HEK293 (cell line): ENCODE measurements around the gene EEF2K.

Experiments used
- CTCF ChIA-PET: fragments of 350-600 bp; formaldehyde crosslinking; extraction: SDS; loops from one replicate; lab custom pipeline; 2021; ENCODE audit warnings: antibody characterized with exemption; lab: Yijun Ruan, JAX
- POLR2A ChIA-PET: fragments of 300-600 bp; formaldehyde crosslinking; extraction: SDS; loops from one replicate; lab custom pipeline; 2020; ENCODE audit warnings: antibody characterized with exemption, inconsistent platforms; lab: Yijun Ruan, JAX
- H3K27ac ChIP-seq: fragments of 200-500 bp; sonication (Bioruptor generic); 2 replicates; pipeline ENCODE4 v1.5.1; 2014; ENCODE audit warnings: low read depth, low read length, control low read depth, inconsistent platforms; ENCODE audit errors: extremely low read depth
- H3K36me3 ChIP-seq, 2 experiments: fragments of 200-500 bp in 1 of 2; sonication (Bioruptor generic) in 1 of 2; 1 replicate in 1 of 2; 2 replicates in 1 of 2; pipeline ENCODE4 v1.5.1; 2014 to 2017; ENCODE audit warnings: inconsistent platforms in 2 of 2, low read length in 2 of 2; ENCODE audit not compliant: control insufficient read depth in 2 of 2, insufficient read depth in 1 of 2
- H3K4me1 ChIP-seq: fragments of 200-500 bp; sonication (Bioruptor generic); 2 replicates; pipeline ENCODE4 v1.5.1; 2014; ENCODE audit warnings: mild to moderate bottlenecking, low read length, inconsistent platforms; ENCODE audit not compliant: control insufficient read depth, insufficient read depth
- H3K4me3 ChIP-seq: 2 replicates; pipeline ENCODE4 v1.5.1; 2011; ENCODE audit warnings: low read depth, mild to moderate bottlenecking, control low read depth, low read length, moderate library complexity
- H3K9me3 ChIP-seq: fragments of 200-500 bp; sonication (Bioruptor generic); 2 replicates; pipeline ENCODE4 v1.5.1; 2014; ENCODE audit warnings: low read depth, low read length, inconsistent platforms; ENCODE audit not compliant: control insufficient read depth, insufficient read depth
- MYNN ChIP-seq: fragments of 450-650 bp; formaldehyde crosslinking; IDR thresholded peaks from 2 replicates; pipeline ENCODE4 v1.5.1; 2016; ENCODE audit warnings: missing biosample characterization, missing genetic modification characterization, borderline replicate concordance
- OSR2 ChIP-seq: fragments of 450-650 bp; formaldehyde crosslinking; IDR thresholded peaks from 2 replicates; pipeline ENCODE4 v1.5.1; 2016; ENCODE audit warnings: missing biosample characterization, missing genetic modification characterization
- PRDM10 ChIP-seq: fragments of 450-650 bp; formaldehyde crosslinking; IDR thresholded peaks from 2 replicates; pipeline ENCODE4 v1.5.1; 2016; ENCODE audit warnings: missing biosample characterization, missing genetic modification characterization
- PRDM2 ChIP-seq: fragments of 450-650 bp; formaldehyde crosslinking; IDR thresholded peaks from 2 replicates; pipeline ENCODE4 v1.5.1; 2016; ENCODE audit warnings: missing biosample characterization, missing genetic modification characterization, borderline replicate concordance
- REST ChIP-seq: fragments of 450-650 bp; formaldehyde crosslinking; IDR thresholded peaks from 2 replicates; pipeline ENCODE4 v1.5.1; 2016; ENCODE audit warnings: missing biosample characterization, missing genetic modification characterization
- SETDB1 ChIP-seq: IDR thresholded peaks from one replicate; pipeline ENCODE4 v1.6.1; 2017; ENCODE audit warnings: mild to moderate bottlenecking, low read length, moderate library complexity, mixed read lengths; ENCODE audit not compliant: insufficient read length
- SP7 ChIP-seq: fragments of 450-650 bp; formaldehyde crosslinking; IDR thresholded peaks from 2 replicates; pipeline ENCODE4 v1.5.1; 2016; ENCODE audit warnings: missing biosample characterization, missing genetic modification characterization
- ZBTB21 ChIP-seq: fragments of 450-650 bp; formaldehyde crosslinking; IDR thresholded peaks from 2 replicates; pipeline ENCODE4 v1.5.1; 2017; ENCODE audit warnings: missing biosample characterization, missing genetic modification characterization
- ZBTB8A ChIP-seq: fragments of 450-650 bp; formaldehyde crosslinking; IDR thresholded peaks from 2 replicates; pipeline ENCODE4 v1.5.1; 2016; ENCODE audit warnings: missing biosample characterization, missing genetic modification characterization
- ZIC2 ChIP-seq: fragments of 450-650 bp; formaldehyde crosslinking; IDR thresholded peaks from 2 replicates; pipeline ENCODE4 v1.5.1; 2016; ENCODE audit warnings: missing biosample characterization, missing genetic modification characterization
- ZNF146 ChIP-seq: fragments of 450-650 bp; formaldehyde crosslinking; IDR thresholded peaks from 2 replicates; pipeline ENCODE4 v1.5.1; 2016; ENCODE audit warnings: missing biosample characterization, missing genetic modification characterization
- ZNF341 ChIP-seq: fragments of 450-650 bp; formaldehyde crosslinking; IDR thresholded peaks from 2 replicates; pipeline ENCODE4; 2016; ENCODE audit warnings: low read depth, missing biosample characterization, missing genetic modification characterization
- ZNF580 ChIP-seq: fragments of 450-650 bp; formaldehyde crosslinking; IDR thresholded peaks from 2 replicates; pipeline ENCODE4 v1.5.1; 2016; ENCODE audit warnings: missing biosample characterization, missing genetic modification characterization
- ZNF626 ChIP-seq: fragments of 450-650 bp; sonication (Bioruptor Pico); formaldehyde crosslinking; IDR thresholded peaks from 2 replicates; pipeline ENCODE4 v1.5.1; 2018; ENCODE audit warnings: missing biosample characterization, missing genetic modification characterization, inconsistent platforms
- ZNF677 ChIP-seq: fragments of 450-650 bp; IDR thresholded peaks from 2 replicates; pipeline ENCODE4 v1.5.0; 2018; ENCODE audit warnings: missing biosample characterization, mild to moderate bottlenecking, missing genetic modification characterization, moderate library complexity
- ZNF76 ChIP-seq: fragments of 450-650 bp; formaldehyde crosslinking; IDR thresholded peaks from 2 replicates; pipeline ENCODE4; 2016; ENCODE audit warnings: low read depth, missing biosample characterization, missing genetic modification characterization, borderline replicate concordance
- ZNF791 ChIP-seq: fragments of 450-650 bp; formaldehyde crosslinking; IDR thresholded peaks from 2 replicates; pipeline ENCODE4 v1.5.1; 2016; ENCODE audit warnings: missing biosample characterization, missing genetic modification characterization
- ZSCAN30 ChIP-seq: fragments of 450-650 bp; IDR thresholded peaks from 2 replicates; pipeline ENCODE4 v1.5.1; 2018; ENCODE audit warnings: missing biosample characterization, mild to moderate bottlenecking, missing genetic modification characterization, moderate library complexity

EEF2K gene

GRCh38 chr16:22219389-22220068, 13.5 kb downstream of the EEF2K start:
- TF ChIP-seq ZNF580 (tag by site-specific recombination) (peak; percentile 90), PRDM2 (tag by site-specific recombination) (no peak), PRDM10 (tag by site-specific recombination) (no peak), ZNF76 (tag by site-specific recombination) (0 out of 2 replicates have a peak, but pooled peaks have one; percentile 23), ZBTB8A (0 out of 2 replicates have a peak, but pooled peaks have one; percentile 9), ZSCAN30 (tag by site-specific recombination) (0 out of 2 replicates have a peak, but pooled peaks have one; percentile 8), SETDB1 (peak; percentile 69), MYNN (no peak), SP7 (tag by site-specific recombination) (0 out of 2 replicates have a peak, but pooled peaks have one; percentile 11)
- H3K36me3 ChIP-seq = no peaks in the 10 kb centered on the region; a peak in 1 of 3 replicates
- peaks cover 6% of the 10 kb centered on the region for H3K4me1 ChIP-seq
- H3K27ac ChIP-seq = no peak overlapping the region
- ChIA-PET CTCF (interaction anchor here (0.6 to 1.4 kb wide), 3 partner anchors 13 to 81 kb away, joined by 4 to 6 read pairs (median 4); partner anchors contain the start of gene EEF2K), POLR2A (interaction anchor here (0.8 to 1.4 kb wide), 4 partner anchors 10 to 14 kb away, joined by 3 to 4 read pairs (median 3); partner anchors contain the start of gene EEF2K)
- H3K9me3 ChIP-seq = no peaks in the 10 kb centered on the region
- H3K4me3 ChIP-seq = no peak overlapping the region

- POLR2A ChIA-PET = interaction anchor here (0.8 to 1.4 kb wide), 3 partner anchors 11 to 14 kb away, joined by 3 to 4 read pairs (median 3); partner anchors contain the start of gene EEF2K
- CTCF ChIA-PET = interaction anchor here (0.6 to 1.4 kb wide), 3 partner anchors 13 to 80 kb away, joined by 4 to 6 read pairs (median 4); partner anchors contain the start of gene EEF2K
- TF ChIP-seq OSR2 (0 out of 2 replicates have a peak, but pooled peaks have one; percentile 11), REST (tag by site-specific recombination) (no peak), ZBTB21 (no peak), ZNF341 (tag by site-specific recombination) (0 out of 2 replicates have a peak, but pooled peaks have one; percentile 16), ZNF146 (tag by site-specific recombination) (no peak), ZIC2 (tag by site-specific recombination) (peak; percentile 37; the same call in 1 of the 2 replicates), ZNF791 (tag by site-specific recombination) (no peak), ZNF677 (tag by site-specific recombination) (no peak), ZNF626 (tag by site-specific recombination) (no peak)
Measured at GRCh38 chr16:22220069-22220440, 14.0 kb downstream of the EEF2K start.

More at GRCh38 chr16:22220069-22220440, 14.0 kb downstream of the EEF2K start:
- Histone ChIP-seq H3K27ac (no peak overlapping the region), H3K9me3 (no peaks in the 10 kb centered on the region), H3K4me3 (no peak overlapping the region), H3K36me3 (no peaks in the 10 kb centered on the region; a peak in 1 of 3 replicates), H3K4me1 (peaks cover 6% of the 10 kb centered on the region)
